ENCODE results near the gene RAP1A. TPM values are rescaled to one million over a fixed set of nuclear protein-coding genes. Genes with fewer than 3 reads are reported as not detected.
A peak's percentile ranks its signal among the peaks of the same experiment; 100 is the strongest.

RAP1A gene
- total and polyA plus RNA-seq, 4 donors = 108 to 318 (median 149) TPM

- DNase-seq (no peak), ATAC-seq (ENCODE audit: low FRiP score) (no peak)
- no peak overlapping the region for H3K27ac ChIP-seq (ENCODE audit: low read depth in 1 of 2, low read length in 2 of 2)
- H3K27me3 ChIP-seq (ENCODE audit: control insufficient read depth in 1 of 2, insufficient read depth in 2 of 2, low read length in 1 of 2) = no peaks in the 10 kb centered on the region
- H3K36me3 ChIP-seq (ENCODE audit: control insufficient read depth in 1 of 2, insufficient read depth in 2 of 2, low read length in 1 of 2) = no peaks in the 10 kb centered on the region
- no peaks in the 10 kb centered on the region for H3K9me3 ChIP-seq (ENCODE audit: control insufficient read depth, low read length)
- no peak overlapping the region for H3K4me3 ChIP-seq (ENCODE audit: low read length in 2 of 2)
- whole genome bisulfite sequencing, 2 donors = 24 to 27% methylated on average over 2 of the region's 2 CpGs
- no peaks in the 10 kb centered on the region for H3K4me1 ChIP-seq (ENCODE audit: control insufficient read depth in 1 of 2, insufficient read depth in 2 of 2, low read length in 2 of 2)
- intact Hi-C loops (cut with DNase I) = loop anchor here (5.0 to 10.0 kb wide), 2 partner anchors 35 to 267 kb away; no protein-coding TSS in a partner anchor
Measured at GRCh38 chr1:111751906-111752575, 132.5 kb downstream of the RAP1A start.

GRCh38 chr1:111754984-111755330 is 135.4 kb downstream of the RAP1A start:
- DNase-seq = peak; percentile 59 to 81
- no peaks in the 10 kb centered on the region for H3K9me3 ChIP-seq (ENCODE audit: control insufficient read depth, low read length)
- H3K27ac ChIP-seq (ENCODE audit: low read depth in 1 of 2, low read length in 2 of 2) = peak overlapping the region in 1 of 2 donors; percentile 64
- intact Hi-C loops (cut with DNase I) = loop anchor here (5.0 to 10.0 kb wide), 2 partner anchors 38 to 270 kb away; no protein-coding TSS in a partner anchor
- H3K27me3 ChIP-seq (ENCODE audit: control insufficient read depth in 1 of 2, insufficient read depth in 2 of 2, low read length in 1 of 2) = no peaks in the 10 kb centered on the region
- peak overlapping the region; percentile 65 to 93 for H3K4me3 ChIP-seq (ENCODE audit: low read length in 2 of 2)
- ATAC-seq (ENCODE audit: low FRiP score) = peak; percentile 28
- 0% methylated on average over 12 of the region's 12 CpGs for WGBS, 2 donors
- no peaks in the 10 kb centered on the region for H3K4me1 ChIP-seq (ENCODE audit: control insufficient read depth in 1 of 2, insufficient read depth in 2 of 2, low read length in 2 of 2)
- no peaks in the 10 kb centered on the region for H3K36me3 ChIP-seq (ENCODE audit: control insufficient read depth in 1 of 2, insufficient read depth in 2 of 2, low read length in 1 of 2)

- peak within 1 kb of the TSS; percentile 93 to 97 for H3K4me3 ChIP-seq (ENCODE audit: low read length in 2 of 2)
- H3K27ac ChIP-seq (ENCODE audit: low read depth in 1 of 2, low read length in 2 of 2) = peak within 1 kb of the TSS; percentile 1 to 64
- ATAC-seq (ENCODE audit: low FRiP score) (peak; percentile 99), DNase-seq (peak; percentile 97 to 98)
- WGBS, 2 donors = 0% methylated on average over 58 to 67 of the region's 67 CpGs
- H3K4me1 ChIP-seq (ENCODE audit: control insufficient read depth in 1 of 2, insufficient read depth in 2 of 2, low read length in 2 of 2) = no peaks in the 10 kb centered on the region
- no peaks in the 10 kb centered on the region for H3K27me3 ChIP-seq (ENCODE audit: control insufficient read depth in 1 of 2, insufficient read depth in 2 of 2, low read length in 1 of 2)
- intact Hi-C loops (cut with DNase I) = loop anchor here in 1 of 2 donors (5.0 to 10.0 kb wide), 2 partner anchors 38 to 271 kb away; no protein-coding TSS in a partner anchor
- H3K36me3 ChIP-seq (ENCODE audit: control insufficient read depth in 1 of 2, insufficient read depth in 2 of 2, low read length in 1 of 2) = no peaks in the 10 kb centered on the region
- no peaks in the 10 kb centered on the region for H3K9me3 ChIP-seq (ENCODE audit: control insufficient read depth, low read length)
Measured at GRCh38 chr1:111755331-111756123, 135.9 kb downstream of the RAP1A start, which contains the start of gene DDX20. DDX20 (plus strand) TSS chr1:111755901; CDS start chr1:111755925, 24 bp downstream.

- H3K27me3 ChIP-seq (ENCODE audit: control insufficient read depth in 1 of 2, insufficient read depth in 2 of 2, low read length in 1 of 2) = no peaks in the 10 kb centered on the region
- intact Hi-C loops (cut with DNase I) = loop anchor here in 1 of 2 donors (5.0 to 10.0 kb wide), 2 partner anchors 39 to 271 kb away; no protein-coding TSS in a partner anchor
- no peak for ATAC-seq (ENCODE audit: low FRiP score)
- H3K36me3 ChIP-seq (ENCODE audit: control insufficient read depth in 1 of 2, insufficient read depth in 2 of 2, low read length in 1 of 2) = no peaks in the 10 kb centered on the region
- peak overlapping the region; percentile 1 to 53 for H3K27ac ChIP-seq (ENCODE audit: low read depth in 1 of 2, low read length in 2 of 2)
- 0 to 1% methylated on average over 35 of the region's 35 CpGs for WGBS, 2 donors
- no peaks in the 10 kb centered on the region for H3K4me1 ChIP-seq (ENCODE audit: control insufficient read depth in 1 of 2, insufficient read depth in 2 of 2, low read length in 2 of 2)
- DNase-seq = no peak
- H3K9me3 ChIP-seq (ENCODE audit: control insufficient read depth, low read length) = no peaks in the 10 kb centered on the region
- peak overlapping the region; percentile 93 to 97 for H3K4me3 ChIP-seq (ENCODE audit: low read length in 2 of 2)
Measured at GRCh38 chr1:111756124-111756513, 136.5 kb downstream of the RAP1A start.

GRCh38 chr1:111758373-111758772 is 138.8 kb downstream of the RAP1A start:
- no peaks in the 10 kb centered on the region for H3K9me3 ChIP-seq (ENCODE audit: control insufficient read depth, low read length)
- no peak for DNase-seq
- ATAC-seq (ENCODE audit: low FRiP score) = no peak
- no peaks in the 10 kb centered on the region for H3K27me3 ChIP-seq (ENCODE audit: control insufficient read depth in 1 of 2, insufficient read depth in 2 of 2, low read length in 1 of 2)
- intact Hi-C loops (cut with DNase I) = loop anchor here in 1 of 2 donors (5.0 to 10.0 kb wide), 2 partner anchors 41 to 274 kb away; no protein-coding TSS in a partner anchor
- peaks cover 0 to 2% of the 10 kb centered on the region in 2 donors for H3K36me3 ChIP-seq (ENCODE audit: control insufficient read depth in 1 of 2, insufficient read depth in 2 of 2, low read length in 1 of 2)
- no peak overlapping the region for H3K27ac ChIP-seq (ENCODE audit: low read depth in 1 of 2, low read length in 2 of 2)
- no peak overlapping the region for H3K4me3 ChIP-seq (ENCODE audit: low read length in 2 of 2)
- WGBS, 2 donors = 58 to 64% methylated on average over 2 of the region's 2 CpGs
- H3K4me1 ChIP-seq (ENCODE audit: control insufficient read depth in 1 of 2, insufficient read depth in 2 of 2, low read length in 2 of 2) = no peaks in the 10 kb centered on the region

GRCh38 chr1:111761717-111762116 is 142.1 kb downstream of the RAP1A start:
- peaks cover 4 to 8% of the 10 kb centered on the region in 2 donors for H3K36me3 ChIP-seq (ENCODE audit: control insufficient read depth in 1 of 2, insufficient read depth in 2 of 2, low read length in 1 of 2)

GRCh38 chr1:111762332-111762731 is 142.7 kb downstream of the RAP1A start:
- Histone ChIP-seq H3K27me3 (ENCODE audit: control insufficient read depth in 1 of 2, insufficient read depth in 2 of 2, low read length in 1 of 2) (no peaks in the 10 kb centered on the region), H3K36me3 (ENCODE audit: control insufficient read depth in 1 of 2, insufficient read depth in 2 of 2, low read length in 1 of 2) (peaks cover 4 to 9% of the 10 kb centered on the region in 2 donors), H3K27ac (ENCODE audit: low read depth in 1 of 2, low read length in 2 of 2) (no peak overlapping the region), H3K4me1 (ENCODE audit: control insufficient read depth in 1 of 2, insufficient read depth in 2 of 2, low read length in 2 of 2) (no peaks in the 10 kb centered on the region), H3K9me3 (ENCODE audit: control insufficient read depth, low read length) (no peaks in the 10 kb centered on the region), H3K4me3 (ENCODE audit: low read length in 2 of 2) (no peak overlapping the region)
- intact Hi-C loops (cut with DNase I) = loop anchor here in 1 of 2 donors (10.0 kb wide), 1 partner anchor 538 kb away; the partner anchor contains the start of gene CHI3L2
- WGBS, 2 donors = 89 to 90% methylated on average over 2 of the region's 2 CpGs
- no peak for ATAC-seq (ENCODE audit: low FRiP score)
- DNase-seq = no peak

More at GRCh38 chr1:111761717-111762116, 142.1 kb downstream of the RAP1A start:
- Histone ChIP-seq H3K4me3 (ENCODE audit: low read length in 2 of 2) (no peak overlapping the region), H3K27me3 (ENCODE audit: control insufficient read depth in 1 of 2, insufficient read depth in 2 of 2, low read length in 1 of 2) (no peaks in the 10 kb centered on the region), H3K4me1 (ENCODE audit: control insufficient read depth in 1 of 2, insufficient read depth in 2 of 2, low read length in 2 of 2) (no peaks in the 10 kb centered on the region), H3K27ac (ENCODE audit: low read depth in 1 of 2, low read length in 2 of 2) (no peak overlapping the region), H3K9me3 (ENCODE audit: control insufficient read depth, low read length) (no peaks in the 10 kb centered on the region)
- no peak for ATAC-seq (ENCODE audit: low FRiP score)
- intact Hi-C loops (cut with DNase I) = loop anchor here in 1 of 2 donors (10.0 kb wide), 1 partner anchor 537 kb away; the partner anchor contains the start of gene CHI3L2
- 91 to 93% methylated on average over 2 of the region's 2 CpGs for WGBS, 2 donors
- DNase-seq = no peak

Measured in aorta (tissue), 5 donors.